Hepatocyte (in vitro differentiated cells): Measurements from ENCODE around the gene INS. TPM values are rescaled to one million over a fixed set of nuclear protein-coding genes. Genes with fewer than 3 reads are reported as not detected.

Source experiments
- DNase-seq: peaks from one replicate; pipeline ENCODE4 v3.0.0-alpha.2; 2016; ENCODE audit warnings: low spot score
- H2AFZ ChIP-seq: fragments of 200-600 bp; sonication (generic); 2 replicates; pipeline ENCODE4 v1.6.0; 2016; ENCODE audit warnings: antibody characterized with exemption, mild to moderate bottlenecking
- H3K27ac ChIP-seq: fragments of 200-600 bp; sonication (generic); 2 replicates; pipeline ENCODE4 v1.5.1; 2016; ENCODE audit warnings: mild to moderate bottlenecking
- H3K27me3 ChIP-seq: fragments of 200-600 bp; sonication (generic); 2 replicates; pipeline ENCODE4 v1.6.1; 2016
- H3K36me3 ChIP-seq: fragments of 200-600 bp; sonication (generic); replicated peaks from 2 replicates; pipeline ENCODE4 v1.5.1; 2016; ENCODE audit warnings: low read depth; ENCODE audit not compliant: insufficient read depth
- H3K4me1 ChIP-seq: fragments of 200-600 bp; sonication (generic); 2 replicates; pipeline ENCODE4 v1.5.1; 2016; ENCODE audit warnings: mild to moderate bottlenecking, moderate library complexity; ENCODE audit not compliant: insufficient read depth
- H3K4me2 ChIP-seq: fragments of 200-600 bp; sonication (generic); 2 replicates; pipeline ENCODE4 v1.6.0; 2016
- H3K4me3 ChIP-seq: fragments of 200-600 bp; sonication (generic); 2 replicates; pipeline ENCODE4 v1.5.1; 2016; ENCODE audit warnings: mild to moderate bottlenecking
- H3K79me2 ChIP-seq: fragments of 200-600 bp; sonication (generic); 2 replicates; pipeline ENCODE4 v1.6.0; 2017; ENCODE audit warnings: mild to moderate bottlenecking
- H3K9me2 ChIP-seq: fragments of 200-600 bp; sonication (generic); replicated peaks from 2 replicates; pipeline ENCODE4 v1.6.0; 2017; ENCODE audit warnings: mild to moderate bottlenecking; ENCODE audit not compliant: insufficient read depth
- H3K9me3 ChIP-seq: fragments of 200-600 bp; sonication (generic); 2 replicates; pipeline ENCODE4 v1.5.1; 2016; ENCODE audit warnings: low read depth, mild to moderate bottlenecking
- H4K20me1 ChIP-seq: fragments of 200-600 bp; sonication (generic); 2 replicates; pipeline ENCODE4 v1.6.0; 2016; ENCODE audit warnings: mild to moderate bottlenecking; ENCODE audit not compliant: insufficient read depth, poor library complexity, severe bottlenecking
- CTCF ChIP-seq: fragments of 200-600 bp; sonication (generic); IDR thresholded peaks from 2 replicates; pipeline ENCODE4 v1.5.1; 2016; ENCODE audit warnings: antibody characterized with exemption, mild to moderate bottlenecking; ENCODE audit not compliant: poor library complexity
- EZH2 ChIP-seq: fragments of 200-600 bp; sonication (generic); IDR thresholded peaks from 2 replicates; pipeline ENCODE4 v1.6.1; 2016; ENCODE audit warnings: antibody characterized with exemption, mild to moderate bottlenecking, borderline replicate concordance
- EZH2phosphoT487 ChIP-seq: fragments of 200-600 bp; sonication (generic); IDR thresholded peaks from one replicate; pipeline ENCODE4 v1.6.1; 2018; ENCODE audit warnings: antibody characterized with exemption, mild to moderate bottlenecking, low read depth, moderate library complexity; ENCODE audit not compliant: unreplicated experiment, severe bottlenecking
- WGBS: methylation state at CpG from one replicate; pipeline ENCODE4 v1.1.6; 2016; ENCODE audit warnings: low lambda C conversion rate; ENCODE audit errors: missing lambda C conversion rate; 5-methylcytosine and 5-hydroxymethylcytosine counted together
- microRNA counts: library from miRNA; unstranded; fragments of <30 nt; microRNA quantifications from one replicate; lab custom pipeline; 2017
- microRNA-seq: library from miRNA; unstranded; fragments of <30 nt; microRNA quantifications from one replicate; pipeline ENCODE4, GENCODE V29; 2017
- polyA plus RNA-seq: library from polyadenylated mRNA; unstranded; fragments of >200 nt; fragmentation: Nextera tagmentation; extraction: Ambion mirVana; gene quantifications from 2 replicates; pipeline ENCODE4 v1.2.1, GENCODE V29; 2016
- small RNA-seq: library from RNA; depleted of rRNA; stranded (forward); fragments of <200 nt; gene quantifications from one replicate; pipeline ENCODE3, GENCODE V24; 2014
- total RNA-seq: library from RNA; depleted of rRNA; stranded (reverse); fragments of >200 nt; gene quantifications from 2 replicates; pipeline ENCODE4 v1.2.3, GENCODE V29; 2014

Gene INS
- total and polyA plus RNA-seq, 2 experiments from 2014 or later, result not detected

GRCh38 chr11:2110521-2110920 lies 50.5 kb downstream of the INS start:
- Histone ChIP-seq H3K79me2 (no peaks in the 10 kb centered on the region), H3K4me1 (peaks cover 6% of the 10 kb centered on the region), H3K27me3 (no peaks in the 10 kb centered on the region), H4K20me1 (no peaks in the 10 kb centered on the region), H3K4me2 (no peak overlapping the region), H2AFZ (no peak overlapping the region), H3K27ac (no peak overlapping the region), H3K36me3 (no peaks in the 10 kb centered on the region), H3K9me2 (no peaks in the 10 kb centered on the region), H3K4me3 (no peak overlapping the region), H3K9me3 (no peaks in the 10 kb centered on the region)
- TF ChIP-seq EZH2phosphoT487 (no peak), EZH2 (no peak), CTCF (no peak)
- DNase-seq, result no peak
- WGBS, result 95% methylated on average over 12 of the region's 12 CpGs

MicroRNA genes within 50 kb of the gene (microRNA counts, 767-probe panel; counts per million panel counts)
- microRNA hsa-miR-483-3p (lab: Ali Mortazavi, UCI) (11,801 counts per million, percentile 93 among the panel's probes with 10 or more counts), microRNA hsa-miR-483-5p (lab: Ali Mortazavi, UCI) (not detected)

Small RNA genes within 50 kb of the gene (microRNA-seq; reads per million reads assigned to microRNA genes)
- gene MIR4686, result not detected
- gene MIR483, result 43,976 reads per million, percentile 99 among the genes with 10 or more reads in this experiment

Small RNA genes within 50 kb of the gene (small RNA-seq; reads per million reads assigned to genes)
- not detected for gene MIR4686
- 83.4 reads per million, percentile 97 among the genes with 10 or more reads in this experiment for gene MIR483

Other genes with a start within 250 kb of the INS start
- 19.2 and 20.6 TPM in 2 replicates for gene TNNT3, start 241.5 kb downstream of the INS start, total RNA-seq
- gene TNNT3, start 241.5 kb downstream of the INS start, polyA plus RNA-seq, result 29.9 and 41.4 TPM in 2 replicates
- 54.0 and 75.2 TPM in 2 replicates for gene MRPL23, start 213.9 kb downstream of the INS start, total RNA-seq
- gene MRPL23, start 213.9 kb downstream of the INS start, polyA plus RNA-seq, result 41.4 and 54.8 TPM in 2 replicates
- gene H19, start 163.4 kb downstream of the INS start, total RNA-seq, result 12.4 and 15.8 TPM in 2 replicates
- gene H19, start 163.4 kb downstream of the INS start, polyA plus RNA-seq, result 3.9 and 26.2 TPM in 2 replicates
- gene IGF2, start 21.8 kb downstream of the INS start, total RNA-seq, result 1,323 and 1,507 TPM in 2 replicates
- 2,911 and 3,175 TPM in 2 replicates for gene IGF2, start 21.8 kb downstream of the INS start, polyA plus RNA-seq
- 0.92 and 2.6 TPM in 2 replicates for gene TH, start 10.6 kb upstream of the INS start, total RNA-seq
- 5.6 and 15.3 TPM in 2 replicates for gene TH, start 10.6 kb upstream of the INS start, polyA plus RNA-seq
- 3.3 and 5.6 TPM in 2 replicates for gene ASCL2, start 109.4 kb upstream of the INS start, total RNA-seq
- 5.8 and 7.9 TPM in 2 replicates for gene ASCL2, start 109.4 kb upstream of the INS start, polyA plus RNA-seq
- 0.17 TPM in 1 of 2 replicates, not detected in the other for gene C11orf21, start 140.7 kb upstream of the INS start, total RNA-seq
- gene C11orf21, start 140.7 kb upstream of the INS start, polyA plus RNA-seq, result 0.43 and 0.68 TPM in 2 replicates
- gene TSPAN32, start 140.8 kb upstream of the INS start, total RNA-seq, result 1.5 and 5.0 TPM in 2 replicates
- gene TSPAN32, start 140.8 kb upstream of the INS start, polyA plus RNA-seq, result 4.8 and 7.0 TPM in 2 replicates
- 216 and 233 TPM in 2 replicates for gene CD81, start 216.1 kb upstream of the INS start, total RNA-seq
- 471 and 472 TPM in 2 replicates for gene CD81, start 216.1 kb upstream of the INS start, polyA plus RNA-seq
- gene TSSC4, start 239.5 kb upstream of the INS start, total RNA-seq, result 31.4 and 33.8 TPM in 2 replicates
- gene TSSC4, start 239.5 kb upstream of the INS start, polyA plus RNA-seq, result 68.5 and 85.4 TPM in 2 replicates